H54 (cell line): ENCODE results near the gene LAMB1.
"Not testable (repeated sequence)": the region's sequence is repeated elsewhere in the genome, so short reads cannot be mapped to it uniquely, and the experiment has no call there.

Source experiments
- DNase-seq: peaks from one replicate; pipeline ENCODE4 v3.0.0; 2011; ENCODE audit warnings: low spot score, mixed read lengths; ENCODE audit not compliant: insufficient read length
- FAIRE-seq: peaks from 3 replicates; lab custom pipeline; 2011; peaks lifted over from hg19 to GRCh38; lab: Jason Lieb, UNC
- POLR2A ChIP-seq: IDR thresholded peaks from 2 replicates; pipeline ENCODE4 v1.6.1; 2011; ENCODE audit warnings: low read depth, mild to moderate bottlenecking, low read length

The LAMB1 gene

GRCh38 chr7:107907790-107908189 is 95.2 kb downstream of the LAMB1 start:
- FAIRE-seq = no peak
- no peak for DNase-seq
- no peak for TF ChIP-seq POLR2A

GRCh38 chr7:107902381-107902780 is 100.6 kb downstream of the LAMB1 start:
- DNase-seq (no peak), FAIRE-seq (peak; percentile 57)
- TF ChIP-seq POLR2A = no peak

GRCh38 chr7:107900496-107901015 is 102.4 kb downstream of the LAMB1 start:
- DNase-seq (no peak), FAIRE-seq (peak; percentile 68)
- no peak for TF ChIP-seq POLR2A

GRCh38 chr7:107898997-107899594 is 103.9 kb downstream of the LAMB1 start:
- TF ChIP-seq POLR2A = no peak
- FAIRE-seq = no peak
- DNase-seq = no peak

- FAIRE-seq, DNase-seq: not testable (repeated sequence)
Measured at GRCh38 chr7:107892367-107892741, 110.6 kb downstream of the LAMB1 start.

GRCh38 chr7:107891636-107892366 is 111.2 kb downstream of the LAMB1 start:
- no peak for TF ChIP-seq POLR2A
- DNase-seq (no peak), FAIRE-seq (no peak)

- DNase-seq = peak; percentile 91
- TF ChIP-seq POLR2A = peak; percentile 90
- peak; percentile 72 for FAIRE-seq
Measured at GRCh38 chr7:107890962-107891635, 111.9 kb downstream of the LAMB1 start, which contains the start of gene DLD. DLD (plus strand) TSS chr7:107891183; CDS start chr7:107891251, 68 bp downstream.

GRCh38 chr7:107890493-107890961 is 112.4 kb downstream of the LAMB1 start:
- FAIRE-seq (no peak), DNase-seq (no peak)
- TF ChIP-seq POLR2A = no peak

GRCh38 chr7:107889992-107890391 is 113.0 kb downstream of the LAMB1 start:
- DNase-seq (no peak), FAIRE-seq (no peak)
- no peak for TF ChIP-seq POLR2A

GRCh38 chr7:107887827-107888226 is 115.1 kb downstream of the LAMB1 start:
- not testable (repeated sequence) for FAIRE-seq

GRCh38 chr7:107884066-107884818 is 118.7 kb downstream of the LAMB1 start:
- FAIRE-seq = no peak
- DNase-seq = no peak
- no peak for TF ChIP-seq POLR2A

More at GRCh38 chr7:107887827-107888226, 115.1 kb downstream of the LAMB1 start:
- DNase-seq = not testable (repeated sequence)

- FAIRE-seq (no peak), DNase-seq (no peak)
- no peak for TF ChIP-seq POLR2A
Measured at GRCh38 chr7:107882766-107883165, 120.2 kb downstream of the LAMB1 start.

GRCh38 chr7:107879400-107880035 is 123.4 kb downstream of the LAMB1 start:
- no peak for TF ChIP-seq POLR2A
- FAIRE-seq = peak; percentile 60
- peak; percentile 29 for DNase-seq

GRCh38 chr7:107878636-107879035 is 124.3 kb downstream of the LAMB1 start:
- DNase-seq (no peak), FAIRE-seq (no peak)
- no peak for TF ChIP-seq POLR2A
